Effector memory CD8-positive, alpha-beta T cell (primary cell): ENCODE data around the gene GLB1L2.
"Not testable (repeated sequence)": the region's sequence is repeated elsewhere in the genome, so short reads cannot be mapped to it uniquely, and the experiment has no call there.

Experiments
- ATAC-seq: fragments of 150-1000 bp; cut with Tn5 transposase; replicated peaks from 2 replicates; pipeline ENCODE4 v1.10.0; 2021; ENCODE audit warnings: mild to moderate bottlenecking, moderate library complexity
- DNase-seq, 3 experiments: peaks; one replicate each; pipeline ENCODE4 v3.0.0; 2021
- H3K27ac Mint-ChIP-seq, 2 donors: one replicate each; pipeline ENCODE4 v1.8.0; 2022; ENCODE audit warnings: mild to moderate bottlenecking in 2 of 2, mixed read lengths in 2 of 2, moderate library complexity in 2 of 2
- H3K27me3 Mint-ChIP-seq, 2 donors: one replicate each; pipeline ENCODE4 v1.8.0; 2022; ENCODE audit warnings: mixed read lengths in 2 of 2
- H3K36me3 Mint-ChIP-seq: one replicate; pipeline ENCODE4 v1.8.0; 2022; ENCODE audit warnings: mild to moderate bottlenecking, moderate library complexity, mixed read lengths; ENCODE audit not compliant: insufficient read depth
- H3K4me1 Mint-ChIP-seq, 2 donors: one replicate each; pipeline ENCODE4 v1.8.0; 2022; ENCODE audit warnings: low read depth in 2 of 2, mixed read lengths in 2 of 2
- H3K4me3 Mint-ChIP-seq, 2 donors: one replicate each; pipeline ENCODE4 v1.8.0; 2022; ENCODE audit warnings: mild to moderate bottlenecking in 2 of 2, mixed read lengths in 2 of 2, moderate library complexity in 2 of 2
- H3K9me3 Mint-ChIP-seq, 2 donors: one replicate each; pipeline ENCODE4 v1.8.0; 2022; ENCODE audit warnings: mixed read lengths in 2 of 2
- total RNA-seq, 9 experiments: gene quantifications; one replicate each; lab custom pipeline; 2026; lab: John Stamatoyannopoulos, UW

GLB1L2 gene, protein sequence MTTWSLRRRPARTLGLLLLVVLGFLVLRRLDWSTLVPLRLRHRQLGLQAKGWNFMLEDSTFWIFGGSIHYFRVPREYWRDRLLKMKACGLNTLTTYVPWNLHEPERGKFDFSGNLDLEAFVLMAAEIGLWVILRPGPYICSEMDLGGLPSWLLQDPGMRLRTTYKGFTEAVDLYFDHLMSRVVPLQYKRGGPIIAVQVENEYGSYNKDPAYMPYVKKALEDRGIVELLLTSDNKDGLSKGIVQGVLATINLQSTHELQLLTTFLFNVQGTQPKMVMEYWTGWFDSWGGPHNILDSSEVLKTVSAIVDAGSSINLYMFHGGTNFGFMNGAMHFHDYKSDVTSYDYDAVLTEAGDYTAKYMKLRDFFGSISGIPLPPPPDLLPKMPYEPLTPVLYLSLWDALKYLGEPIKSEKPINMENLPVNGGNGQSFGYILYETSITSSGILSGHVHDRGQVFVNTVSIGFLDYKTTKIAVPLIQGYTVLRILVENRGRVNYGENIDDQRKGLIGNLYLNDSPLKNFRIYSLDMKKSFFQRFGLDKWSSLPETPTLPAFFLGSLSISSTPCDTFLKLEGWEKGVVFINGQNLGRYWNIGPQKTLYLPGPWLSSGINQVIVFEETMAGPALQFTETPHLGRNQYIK
- total RNA-seq = 3.5 to 15.5 (median 10.7) reads per million in 9 experiments

DNA sequence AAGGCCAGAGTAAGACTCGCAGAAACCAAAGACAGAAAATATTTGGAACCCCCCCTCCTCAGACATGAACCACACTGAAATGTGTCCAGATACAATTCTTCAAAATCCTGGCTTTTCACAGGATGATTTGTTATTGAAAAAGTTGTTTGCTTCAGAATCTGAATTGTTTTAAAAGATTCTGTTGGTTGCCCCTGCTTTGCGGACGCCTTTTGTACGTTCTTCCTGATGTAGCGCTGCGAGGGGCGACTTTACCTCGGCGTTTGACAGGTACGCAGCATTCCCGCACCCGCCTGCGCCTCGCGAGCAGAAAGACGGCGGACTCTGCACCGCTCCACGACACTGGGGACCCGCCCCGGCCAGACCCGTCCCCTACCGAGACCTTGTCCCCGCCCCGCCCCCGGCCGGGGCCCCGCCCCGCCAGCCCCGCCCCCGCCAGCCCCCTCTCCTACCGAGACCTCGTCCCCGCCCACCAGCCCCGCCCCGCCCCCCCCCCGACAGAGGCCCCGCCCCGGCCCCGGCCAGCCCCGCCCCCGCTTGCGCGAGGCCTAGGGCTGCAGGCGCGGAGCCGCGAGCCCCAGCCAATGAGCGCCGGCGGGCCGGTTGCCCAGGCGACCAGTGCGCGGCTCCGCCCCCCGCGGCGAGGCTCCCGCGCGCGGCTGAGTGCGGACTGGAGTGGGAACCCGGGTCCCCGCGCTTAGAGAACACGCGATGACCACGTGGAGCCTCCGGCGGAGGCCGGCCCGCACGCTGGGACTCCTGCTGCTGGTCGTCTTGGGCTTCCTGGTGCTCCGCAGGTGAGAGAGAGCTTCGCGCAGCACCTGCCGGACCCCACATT, at the start of gene GLB1L2:
Gene GLB1L2, plus strand, starts transcription at position 635 of the 835 bp plus-strand sequence. Its CDS starts 74 bp downstream, at position 709.
- H3K9me3 Mint-ChIP-seq = no peaks in the 10 kb centered on the region

DNA sequence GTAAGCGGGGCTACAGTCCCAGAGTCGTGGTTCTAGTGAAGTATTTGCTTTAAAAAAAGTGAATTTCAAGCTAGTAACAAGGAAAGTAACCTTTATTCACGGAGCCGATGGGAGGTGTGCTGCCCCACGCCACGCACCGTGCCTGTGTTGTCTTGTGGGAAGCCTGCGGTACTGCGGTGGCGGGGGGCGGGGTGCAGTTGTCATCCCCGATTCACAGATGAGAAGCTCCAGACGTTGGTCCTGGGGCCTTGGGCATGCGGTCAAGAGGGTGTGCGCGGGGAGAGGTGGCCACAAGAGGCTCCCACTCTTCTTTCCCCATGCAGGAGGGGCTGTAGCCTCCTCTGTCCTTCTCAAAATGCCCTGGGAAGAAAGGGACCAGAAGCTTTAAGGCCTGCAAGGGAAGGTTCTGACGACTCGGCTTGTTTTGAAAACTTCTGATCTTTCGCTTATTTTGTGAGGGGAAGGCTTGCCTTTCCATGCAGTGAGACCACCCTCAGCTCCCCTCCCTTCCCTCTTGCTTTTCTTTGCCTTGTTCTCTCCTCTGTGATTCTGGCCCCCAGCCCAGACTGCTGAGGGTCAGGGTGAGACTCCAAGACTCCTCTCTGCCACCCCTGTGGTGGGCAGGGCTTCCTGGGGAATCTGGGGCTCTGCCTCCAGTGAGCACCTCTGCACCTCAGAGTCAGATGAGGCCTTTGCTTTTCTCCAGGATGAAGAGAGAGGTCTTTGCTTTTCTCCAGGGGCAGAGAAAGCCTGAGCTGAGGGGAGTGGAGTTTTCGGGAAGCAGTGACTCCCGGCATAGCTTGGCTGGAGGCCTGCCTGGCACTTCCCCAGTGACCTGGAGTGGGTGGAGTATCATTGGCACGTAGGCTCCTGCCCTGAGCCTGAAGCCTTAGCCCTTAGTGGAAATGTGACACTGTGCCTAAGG, 49.4 kb upstream of the GLB1L2 start:
- no peaks in the 10 kb centered on the region for H3K36me3 Mint-ChIP-seq
- peaks cover 0 to under 1% of the 10 kb centered on the region in 2 donors for H3K4me1 Mint-ChIP-seq
- H3K27me3 Mint-ChIP-seq = peaks cover 0 to 30% of the 10 kb centered on the region in 2 donors
- no peak overlapping the region for H3K4me3 Mint-ChIP-seq
- ATAC-seq (no peak), DNase-seq (no peak)
- no peaks in the 10 kb centered on the region for H3K9me3 Mint-ChIP-seq
- H3K27ac Mint-ChIP-seq = no peak overlapping the region

More for the DNA sequence above, at the start of gene GLB1L2:
- ATAC-seq = peak; percentile 94
- H3K36me3 Mint-ChIP-seq = peaks cover 15% of the 10 kb centered on the region
- H3K27ac Mint-ChIP-seq = peak within 1 kb of the TSS; percentile 48 to 82
- H3K27me3 Mint-ChIP-seq = peaks cover 7 to 8% of the 10 kb centered on the region in 2 donors
- peaks cover 8 to 19% of the 10 kb centered on the region in 2 donors for H3K4me1 Mint-ChIP-seq
- peak within 1 kb of the TSS; percentile 82 to 86 for H3K4me3 Mint-ChIP-seq
- DNase-seq = peak; percentile 67 to 75 (median 73)

- Mint-ChIP-seq H3K4me1 (no peaks in the 10 kb centered on the region), H3K27me3 (peaks cover 0 to 36% of the 10 kb centered on the region in 2 donors), H3K4me3 (no peak overlapping the region), H3K36me3 (no peaks in the 10 kb centered on the region), H3K27ac (no peak overlapping the region), H3K9me3 (no peaks in the 10 kb centered on the region)
- ATAC-seq (no peak), DNase-seq (no peak)
Observed at GRCh38 chr11:134283461-134284230, 48.1 kb upstream of the GLB1L2 start.

DNA sequence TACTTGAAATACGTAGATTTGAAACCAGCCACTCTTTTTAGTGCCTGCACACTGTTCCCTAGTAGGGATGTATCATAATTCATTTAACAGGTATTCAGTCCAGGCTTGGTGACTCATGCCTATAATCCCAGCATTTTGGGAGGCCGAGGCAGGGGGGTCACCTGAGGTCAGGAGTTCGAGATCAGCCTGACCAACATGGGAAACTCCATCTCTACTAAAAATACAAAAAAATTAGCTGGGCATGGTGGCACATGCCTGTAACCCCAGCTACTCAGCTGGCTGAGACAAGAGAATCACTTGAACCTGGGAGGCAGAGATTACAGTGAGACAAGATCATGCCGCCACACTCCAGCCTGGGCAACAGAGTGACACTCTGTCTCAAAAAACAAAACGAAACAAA, 47.4 kb upstream of the GLB1L2 start:
- DNase-seq, H3K4me3 Mint-ChIP-seq, H3K27ac Mint-ChIP-seq, H3K4me1 Mint-ChIP-seq, H3K9me3 Mint-ChIP-seq, H3K36me3 Mint-ChIP-seq, ATAC-seq: not testable (repeated sequence)
- peaks cover 0 to 36% of the 10 kb centered on the region in 2 donors for H3K27me3 Mint-ChIP-seq

DNA sequence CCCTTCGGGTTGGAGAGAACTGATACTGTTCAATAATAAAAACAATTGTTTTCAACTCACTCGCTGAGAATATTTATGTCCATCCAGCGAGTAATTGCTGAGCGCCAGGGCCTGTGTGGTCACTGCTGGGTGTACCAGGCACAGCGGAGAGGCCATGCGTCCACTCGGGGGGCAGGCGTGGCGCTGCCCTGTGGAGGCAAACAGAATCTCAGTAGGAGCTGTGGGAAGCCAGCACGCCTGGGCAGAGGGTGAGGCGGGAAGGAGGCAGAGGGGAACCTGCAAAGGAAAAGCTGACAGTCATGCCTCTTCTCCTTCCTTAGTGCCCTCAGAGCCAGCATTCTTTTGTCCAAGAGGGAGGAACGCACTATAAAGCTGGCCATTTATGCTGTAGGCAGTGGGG, 44.2 kb upstream of the GLB1L2 start:
- peaks cover 0 to 40% of the 10 kb centered on the region in 2 donors for H3K27me3 Mint-ChIP-seq
- no peaks in the 10 kb centered on the region for H3K4me1 Mint-ChIP-seq
- no peaks in the 10 kb centered on the region for H3K9me3 Mint-ChIP-seq
- DNase-seq (no peak), ATAC-seq (no peak)
- no peak overlapping the region for H3K4me3 Mint-ChIP-seq
- H3K27ac Mint-ChIP-seq = no peak overlapping the region
- H3K36me3 Mint-ChIP-seq = no peaks in the 10 kb centered on the region

DNA sequence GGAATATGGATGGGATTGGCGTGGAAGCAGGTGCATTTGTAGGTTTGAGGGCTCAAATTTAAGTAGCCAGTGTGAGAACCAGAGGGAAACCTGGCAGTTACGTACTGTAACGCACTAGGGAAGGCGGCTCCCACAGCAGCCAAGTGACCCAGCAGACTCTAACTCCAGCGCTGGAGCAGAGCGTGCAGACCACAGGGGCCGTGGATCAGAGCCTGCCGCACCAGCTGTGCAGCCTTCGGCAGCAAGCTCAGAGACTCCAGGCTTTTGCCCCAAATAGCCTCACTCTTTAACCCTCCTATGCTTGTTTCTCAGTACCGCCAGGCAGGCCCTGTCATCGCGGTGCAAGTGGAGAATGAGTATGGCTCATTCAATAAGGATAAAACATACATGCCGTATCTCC, 43.3 kb upstream of the GLB1L2 start:
- Mint-ChIP-seq H3K27ac (no peak overlapping the region), H3K27me3 (peaks cover 0 to 38% of the 10 kb centered on the region in 2 donors), H3K9me3 (no peaks in the 10 kb centered on the region)

GRCh38 chr11:134289167-134289566, 42.6 kb upstream of the GLB1L2 start:
- Mint-ChIP-seq H3K4me3 (no peak overlapping the region), H3K9me3 (no peaks in the 10 kb centered on the region), H3K36me3 (no peaks in the 10 kb centered on the region), H3K4me1 (no peaks in the 10 kb centered on the region), H3K27ac (peak overlapping the region in 1 of 2 donors; percentile 12), H3K27me3 (peaks cover 0 to 31% of the 10 kb centered on the region in 2 donors)
- no peak for DNase-seq
- ATAC-seq = no peak

More for the DNA sequence above, 43.3 kb upstream of the GLB1L2 start:
- Mint-ChIP-seq H3K4me3 (no peak overlapping the region), H3K4me1 (no peaks in the 10 kb centered on the region), H3K36me3 (no peaks in the 10 kb centered on the region)
- DNase-seq = no peak
- ATAC-seq = no peak

DNA sequence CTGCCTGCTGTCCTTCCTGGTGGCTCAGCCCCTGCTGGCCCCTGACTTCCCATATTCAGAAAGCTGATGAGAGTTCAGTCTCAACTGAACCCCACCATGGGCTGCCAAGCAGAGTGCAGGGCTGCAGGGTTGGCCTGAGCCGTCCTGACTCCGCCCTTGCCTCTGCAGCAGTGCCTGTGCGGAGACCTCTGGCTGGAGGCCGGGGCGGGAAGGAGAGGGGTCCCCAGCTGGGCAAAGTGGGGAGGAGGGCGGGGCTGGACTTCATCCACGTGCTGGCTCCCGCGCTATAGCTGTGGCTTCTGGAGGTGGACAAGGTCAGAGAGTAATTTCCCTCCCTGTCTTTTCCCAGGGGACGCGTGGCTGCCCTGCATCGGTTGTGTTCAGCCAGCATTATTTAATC, 42.0 kb upstream of the GLB1L2 start:
- Mint-ChIP-seq H3K27me3 (peaks cover 0 to 28% of the 10 kb centered on the region in 2 donors), H3K9me3 (no peaks in the 10 kb centered on the region), H3K4me3 (no peak overlapping the region), H3K4me1 (no peaks in the 10 kb centered on the region), H3K27ac (no peak overlapping the region), H3K36me3 (no peaks in the 10 kb centered on the region)
- no peak for ATAC-seq
- no peak for DNase-seq

GRCh38 chr11:134290646-134291045, 41.1 kb upstream of the GLB1L2 start:
- Mint-ChIP-seq H3K4me1 (no peaks in the 10 kb centered on the region), H3K27ac (no peak overlapping the region), H3K9me3 (no peaks in the 10 kb centered on the region), H3K27me3 (peaks cover 0 to 28% of the 10 kb centered on the region in 2 donors), H3K36me3 (no peaks in the 10 kb centered on the region), H3K4me3 (no peak overlapping the region)
- DNase-seq (no peak), ATAC-seq (no peak)

DNA sequence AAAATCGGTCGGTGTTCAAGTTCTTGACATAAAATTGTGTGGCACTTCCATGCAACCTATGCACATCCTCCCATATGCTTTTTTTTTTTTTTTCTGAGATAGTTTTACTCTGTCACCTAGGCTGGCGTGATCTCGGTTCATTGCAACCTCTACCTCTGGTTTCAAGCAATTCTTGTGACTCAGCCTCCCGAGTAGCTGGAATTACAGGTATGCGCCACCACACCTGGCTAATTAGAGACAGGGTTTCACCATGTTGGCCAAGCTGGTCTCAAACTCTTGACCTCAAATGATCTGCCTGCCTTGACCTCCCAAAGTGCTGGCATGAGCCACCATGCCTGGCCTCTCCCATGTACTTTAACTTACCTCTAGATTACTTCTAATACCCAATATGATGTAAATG, 40.6 kb upstream of the GLB1L2 start:
- H3K36me3 Mint-ChIP-seq = no peaks in the 10 kb centered on the region
- no peaks in the 10 kb centered on the region for H3K4me1 Mint-ChIP-seq
- H3K27me3 Mint-ChIP-seq = peaks cover 0 to 23% of the 10 kb centered on the region in 2 donors
- H3K4me3 Mint-ChIP-seq = no peak overlapping the region
- ATAC-seq = no peak
- no peaks in the 10 kb centered on the region for H3K9me3 Mint-ChIP-seq
- H3K27ac Mint-ChIP-seq = no peak overlapping the region
- DNase-seq = no peak

GRCh38 chr11:134292661-134293060, 39.1 kb upstream of the GLB1L2 start:
- no peak for DNase-seq
- Mint-ChIP-seq H3K27me3 (peaks cover 0 to 18% of the 10 kb centered on the region in 2 donors), H3K4me1 (no peaks in the 10 kb centered on the region), H3K36me3 (no peaks in the 10 kb centered on the region), H3K27ac (no peak overlapping the region), H3K9me3 (no peaks in the 10 kb centered on the region), H3K4me3 (no peak overlapping the region)
- ATAC-seq = no peak
